ENCODE measurements around the gene GFRA1. TPM values are rescaled to one million over a fixed set of nuclear protein-coding genes. Genes with fewer than 3 reads are reported as not detected.

GFRA1 gene
- total RNA-seq, 4 donors from 2014 or later, result 57.9 to 104 (median 61.6) TPM

- TF ChIP-seq CTCF (IDR thresholded peaks at IDR 0.05), result no peak
- peak in 1 of 2 donors; percentile 23 for TF ChIP-seq EP300 (IDR thresholded peaks at IDR 0.05)
- TF ChIP-seq POLR2A (IDR thresholded peaks at IDR 0.05), result peak in 1 of 2 donors; percentile 12
- H3K4me3 ChIP-seq, result peak overlapping the region; percentile 44 to 65 (median 48)
- peaks cover 0 to 6% (median 0%) of the 10 kb centered on the region in 3 donors for H3K36me3 ChIP-seq
- 1 to 3% methylated on average over 41 to 58 of the region's 64 CpGs for WGBS, 2 donors
- peak overlapping the region; percentile 69 to 93 (median 86) for H3K27ac ChIP-seq
- H3K27me3 ChIP-seq, result peaks cover 0 to 15% of the 10 kb centered on the region in 2 donors
- DNase-seq (ENCODE audit: low spot score in 2 of 2), result no peak
- peaks cover 0 to 60% (median 0%) of the 10 kb centered on the region in 4 donors for H3K4me1 ChIP-seq
- no peaks in the 10 kb centered on the region for H3K9me3 ChIP-seq
Measured at GRCh38 chr10:116271593-116272439, 1.2 kb downstream of the GFRA1 start.

GRCh38 chr10:116270771-116271592, 2.0 kb downstream of the GFRA1 start:
- Histone ChIP-seq H3K27ac (peak overlapping the region; percentile 69 to 93 (median 86)), H3K4me3 (peak overlapping the region; percentile 44 to 65 (median 48)), H3K9me3 (no peaks in the 10 kb centered on the region), H3K4me1 (peaks cover 0 to 60% (median 0%) of the 10 kb centered on the region in 4 donors), H3K27me3 (peaks cover 0 to 15% of the 10 kb centered on the region in 2 donors), H3K36me3 (peaks cover 0 to 6% (median 0%) of the 10 kb centered on the region in 3 donors)
- TF ChIP-seq EP300 (IDR thresholded peaks at IDR 0.05) (peak in 1 of 2 donors; percentile 60), CTCF (IDR thresholded peaks at IDR 0.05) (no peak), POLR2A (IDR thresholded peaks at IDR 0.05) (peak; percentile 17 to 53)
- WGBS, 2 donors, result 21% methylated on average over 28 to 44 of the region's 73 CpGs
- peak in 1 of 2 donors; percentile 34 for DNase-seq (ENCODE audit: low spot score in 2 of 2)

GRCh38 chr10:116270126-116270770, 2.8 kb downstream of the GFRA1 start:
- TF ChIP-seq EP300 (IDR thresholded peaks at IDR 0.05) (no peak), POLR2A (IDR thresholded peaks at IDR 0.05) (no peak), CTCF (IDR thresholded peaks at IDR 0.05) (no peak)
- Histone ChIP-seq H3K27me3 (peaks cover 0 to 15% of the 10 kb centered on the region in 2 donors), H3K27ac (peak overlapping the region; percentile 69 to 93 (median 86)), H3K36me3 (peaks cover 0 to 6% (median 0%) of the 10 kb centered on the region in 3 donors), H3K9me3 (no peaks in the 10 kb centered on the region), H3K4me3 (peak overlapping the region in 2 of 4 donors; percentile 51 to 65), H3K4me1 (peaks cover 0 to 60% (median 0%) of the 10 kb centered on the region in 4 donors)
- no peak for DNase-seq (ENCODE audit: low spot score in 2 of 2)
- WGBS, 2 donors, result 46 to 48% methylated on average over 9 of the region's 9 CpGs

GRCh38 chr10:116269619-116270018, 3.4 kb downstream of the GFRA1 start:
- 42 to 46% methylated on average over 6 of the region's 6 CpGs for WGBS, 2 donors
- no peaks in the 10 kb centered on the region for H3K9me3 ChIP-seq
- peaks cover 0 to 6% (median 0%) of the 10 kb centered on the region in 3 donors for H3K36me3 ChIP-seq
- peak overlapping the region; percentile 69 to 93 (median 86) for H3K27ac ChIP-seq
- no peak overlapping the region for H3K4me3 ChIP-seq
- peaks cover 0 to 11% of the 10 kb centered on the region in 2 donors for H3K27me3 ChIP-seq
- H3K4me1 ChIP-seq, result peaks cover 0 to 56% (median 0%) of the 10 kb centered on the region in 4 donors
- TF ChIP-seq EP300 (IDR thresholded peaks at IDR 0.05) (peak in 1 of 2 donors; percentile 19), CTCF (IDR thresholded peaks at IDR 0.05) (no peak)
- DNase-seq (ENCODE audit: low spot score in 2 of 2), result peak in 1 of 2 donors; percentile 46
